GM18858 (cell line): Measurements from ENCODE around the gene C2orf49.

Experiments
- ATAC-seq: cut with Tn5 transposase; IDR thresholded peaks from one replicate; pipeline ENCODE4 v1.9.1; 2021; ENCODE audit not compliant: unreplicated experiment

The C2orf49 gene

GRCh38 chr2:105398336-105399206 lies 61.2 kb downstream of the C2orf49 start, which contains the start of gene FHL2:
FHL2 (minus strand) TSS chr2:105399051; CDS start chr2:105386516, 12,535 bp downstream.
- peak; percentile 96 for ATAC-seq
